Smooth muscle cell (in vitro differentiated cells): ENCODE results near the gene BICDL1. TPM values are rescaled to one million over a fixed set of nuclear protein-coding genes. Genes with fewer than 3 reads are reported as not detected.

Source experiments
- DNase-seq: peaks from one replicate; lab custom pipeline; 2025; ENCODE audit not compliant: unreplicated experiment; lab: John Stamatoyannopoulos, UW
- H2AFZ ChIP-seq: fragments of 200-600 bp; sonication (generic); 2 replicates; pipeline ENCODE4 v1.6.0; 2016; ENCODE audit warnings: antibody characterized with exemption, low read depth, mild to moderate bottlenecking
- H3F3A ChIP-seq: fragments of 200-600 bp; sonication (generic); 2 replicates; pipeline ENCODE4 v1.6.0; 2017; ENCODE audit warnings: antibody characterized with exemption, low read depth
- H3K27ac ChIP-seq: fragments of 200-600 bp; sonication (generic); 2 replicates; pipeline ENCODE4 v1.5.1; 2016; ENCODE audit warnings: low read depth, mild to moderate bottlenecking
- H3K27me3 ChIP-seq: fragments of 200-600 bp; sonication (generic); 2 replicates; pipeline ENCODE4 v1.6.1; 2016; ENCODE audit warnings: low read depth, mild to moderate bottlenecking
- H3K36me3 ChIP-seq: fragments of 200-600 bp; sonication (generic); 2 replicates; pipeline ENCODE4 v1.5.1; 2016; ENCODE audit warnings: low read depth
- H3K4me1 ChIP-seq: fragments of 200-600 bp; sonication (generic); 2 replicates; pipeline ENCODE4 v1.5.1; 2016; ENCODE audit warnings: low read depth
- H3K4me2 ChIP-seq: fragments of 200-600 bp; sonication (generic); 2 replicates; pipeline ENCODE4 v1.6.0; 2016; ENCODE audit warnings: mild to moderate bottlenecking
- H3K4me3 ChIP-seq: fragments of 200-600 bp; sonication (generic); 2 replicates; pipeline ENCODE4 v1.5.1; 2016; ENCODE audit warnings: mild to moderate bottlenecking
- H3K79me2 ChIP-seq: fragments of 200-600 bp; sonication (generic); 2 replicates; pipeline ENCODE4 v1.6.0; 2016; ENCODE audit warnings: low read depth, mild to moderate bottlenecking
- H3K9ac ChIP-seq: fragments of 200-600 bp; sonication (generic); 2 replicates; pipeline ENCODE4 v1.6.0; 2016; ENCODE audit warnings: low read depth
- H3K9me3 ChIP-seq: fragments of 200-600 bp; sonication (generic); replicated peaks from 2 replicates; pipeline ENCODE4 v1.5.1; 2016; ENCODE audit warnings: low read depth
- H4K20me1 ChIP-seq: fragments of 200-600 bp; sonication (generic); 2 replicates; pipeline ENCODE4 v1.6.0; 2016; ENCODE audit warnings: low read depth
- CTCF ChIP-seq: fragments of 200-600 bp; sonication (generic); IDR thresholded peaks from 2 replicates; pipeline ENCODE4 v1.5.1; 2017; ENCODE audit warnings: borderline replicate concordance, mild to moderate bottlenecking, antibody characterized with exemption; ENCODE audit not compliant: insufficient read depth, poor library complexity, severe bottlenecking
- whole genome bisulfite sequencing: methylation state at CpG from one replicate; pipeline ENCODE4 v1.1.7; 2016; ENCODE audit warnings: low lambda C conversion rate; 5-methylcytosine and 5-hydroxymethylcytosine counted together
- polyA plus RNA-seq: library from polyadenylated mRNA; unstranded; fragments of >200 nt; fragmentation: Nextera tagmentation; extraction: Ambion mirVana; gene quantifications from 2 replicates; pipeline ENCODE4 v1.2.1, GENCODE V29; 2016
- total RNA-seq: library from RNA; depleted of rRNA; stranded (reverse); fragments of >200 nt; gene quantifications from 2 replicates; pipeline ENCODE4 v1.2.3, GENCODE V29; 2014

The BICDL1 gene
- total and polyA plus RNA-seq, 2 experiments from 2014 or later = 0.43 to 1.7 TPM

GRCh38 chr12:120079411-120080400, 90.7 kb downstream of the BICDL1 start:
- Histone ChIP-seq H3K4me2 (no peak overlapping the region), H3K27ac (no peak overlapping the region), H3K9ac (no peak overlapping the region), H3F3A (no peaks in the 10 kb centered on the region), H3K4me3 (no peak overlapping the region), H3K36me3 (no peaks in the 10 kb centered on the region), H3K9me3 (no peaks in the 10 kb centered on the region), H2AFZ (no peak overlapping the region), H3K4me1 (no peaks in the 10 kb centered on the region), H4K20me1 (no peaks in the 10 kb centered on the region), H3K27me3 (no peaks in the 10 kb centered on the region), H3K79me2 (no peaks in the 10 kb centered on the region)
- WGBS = 66% methylated on average over 9 of the region's 9 CpGs
- TF ChIP-seq CTCF = no peak
- no peak for DNase-seq

GRCh38 chr12:120081641-120082040, 92.6 kb downstream of the BICDL1 start:
- H3K9ac ChIP-seq = no peak overlapping the region
- 100% methylated on average over 2 of the region's 2 CpGs for whole genome bisulfite sequencing

GRCh38 chr12:120085920-120086645, 97.0 kb downstream of the BICDL1 start:
- 67% methylated on average over 6 of the region's 6 CpGs for WGBS
- Histone ChIP-seq H3K27me3 (no peaks in the 10 kb centered on the region), H3K9me3 (no peaks in the 10 kb centered on the region), H3K79me2 (no peaks in the 10 kb centered on the region), H4K20me1 (no peaks in the 10 kb centered on the region), H3K4me3 (peak overlapping the region; percentile 38), H3F3A (peaks cover 5% of the 10 kb centered on the region), H2AFZ (no peak overlapping the region), H3K4me1 (peaks cover 5% of the 10 kb centered on the region), H3K4me2 (peak overlapping the region; percentile 84), H3K9ac (peak overlapping the region; percentile 24), H3K36me3 (no peaks in the 10 kb centered on the region), H3K27ac (peak overlapping the region; percentile 25)
- TF ChIP-seq CTCF = no peak
- no peak for DNase-seq

More at GRCh38 chr12:120081641-120082040, 92.6 kb downstream of the BICDL1 start:
- Histone ChIP-seq H3K9me3 (no peaks in the 10 kb centered on the region), H3K36me3 (no peaks in the 10 kb centered on the region), H3K79me2 (no peaks in the 10 kb centered on the region), H4K20me1 (no peaks in the 10 kb centered on the region), H3K4me2 (no peak overlapping the region), H3F3A (no peaks in the 10 kb centered on the region), H3K4me3 (no peak overlapping the region), H3K4me1 (peaks cover 4% of the 10 kb centered on the region), H3K27me3 (no peaks in the 10 kb centered on the region), H2AFZ (no peak overlapping the region), H3K27ac (no peak overlapping the region)
- no peak for DNase-seq
- TF ChIP-seq CTCF = no peak
